ENCODE measurements around the gene NTRK3.

GRCh38 chr15:88220443-88221335 lies 35.9 kb downstream of the NTRK3 start:
- TF ChIP-seq EP300 (IDR thresholded peaks at IDR 0.05) (no peak), CTCF (IDR thresholded peaks at IDR 0.05) (no peak)

Measured in suprapubic skin (tissue), 3 donors.